Measurements from ENCODE around the gene MCM8. TPM values are rescaled to one million over a fixed set of nuclear protein-coding genes. Genes with fewer than 3 reads are reported as not detected.

Gene MCM8
- total and polyA plus RNA-seq, 2 donors from 2014 or later = 1.9 to 6.6 TPM

GRCh38 chr20:5967469-5967868, 17.0 kb downstream of the MCM8 start:
- FAIRE-seq = no peak
- no peaks in the 10 kb centered on the region for H3K4me1 ChIP-seq (ENCODE audit: control insufficient read depth in 2 of 3, insufficient read depth in 2 of 3, low read depth in 1 of 3, low read length in 3 of 3)
- TF ChIP-seq CTCF (IDR thresholded peaks at IDR 0.05; ENCODE audit: borderline replicate concordance, extremely low read depth, insufficient read depth) = no peak
- H3K27ac ChIP-seq (ENCODE audit: low read depth in 2 of 2, low read length in 2 of 2) = no peak overlapping the region
- intact Hi-C loops (cut with DNase I) = no loop called here
- no peaks in the 10 kb centered on the region for H3K27me3 ChIP-seq (ENCODE audit: control insufficient read depth, insufficient read depth, low read length)
- no peak for DNase-seq
- no peak overlapping the region for H3K4me3 ChIP-seq (ENCODE audit: low read length in 3 of 3)
- H3K9me3 ChIP-seq (ENCODE audit: control insufficient read depth in 2 of 3, insufficient read depth in 1 of 3, low read length in 3 of 3) = no peaks in the 10 kb centered on the region
- no peak overlapping the region for H3K9ac ChIP-seq (ENCODE audit: low read length in 3 of 3)
- H3K36me3 ChIP-seq (ENCODE audit: control insufficient read depth in 2 of 3, insufficient read depth in 3 of 3, low read length in 3 of 3) = peaks cover 0 to 5% (median 0%) of the 10 kb centered on the region in 3 donors

- FAIRE-seq (no peak), DNase-seq (no peak)
- no peaks in the 10 kb centered on the region for H3K9me3 ChIP-seq (ENCODE audit: control insufficient read depth in 2 of 3, insufficient read depth in 1 of 3, low read length in 3 of 3)
- no peak overlapping the region for H3K27ac ChIP-seq (ENCODE audit: low read depth in 2 of 2, low read length in 2 of 2)
- no peaks in the 10 kb centered on the region for H3K27me3 ChIP-seq (ENCODE audit: control insufficient read depth, insufficient read depth, low read length)
- H3K9ac ChIP-seq (ENCODE audit: low read length in 3 of 3) = no peak overlapping the region
- H3K4me3 ChIP-seq (ENCODE audit: low read length in 3 of 3) = no peak overlapping the region
- no peaks in the 10 kb centered on the region for H3K4me1 ChIP-seq (ENCODE audit: control insufficient read depth in 2 of 3, insufficient read depth in 2 of 3, low read depth in 1 of 3, low read length in 3 of 3)
- peaks cover 0 to 5% (median 0%) of the 10 kb centered on the region in 3 donors for H3K36me3 ChIP-seq (ENCODE audit: control insufficient read depth in 2 of 3, insufficient read depth in 3 of 3, low read length in 3 of 3)
- intact Hi-C loops (cut with DNase I) = no loop called here
- TF ChIP-seq CTCF (IDR thresholded peaks at IDR 0.05; ENCODE audit: borderline replicate concordance, extremely low read depth, insufficient read depth) = no peak
Observed at GRCh38 chr20:5968462-5968861, 18.0 kb downstream of the MCM8 start.

GRCh38 chr20:5969348-5969935, 19.0 kb downstream of the MCM8 start:
- FAIRE-seq = no peak
- Histone ChIP-seq H3K4me3 (ENCODE audit: low read length in 3 of 3) (no peak overlapping the region), H3K27ac (ENCODE audit: low read depth in 2 of 2, low read length in 2 of 2) (no peak overlapping the region), H3K36me3 (ENCODE audit: control insufficient read depth in 2 of 3, insufficient read depth in 3 of 3, low read length in 3 of 3) (peaks cover 0 to 5% (median 0%) of the 10 kb centered on the region in 3 donors), H3K4me1 (ENCODE audit: control insufficient read depth in 2 of 3, insufficient read depth in 2 of 3, low read depth in 1 of 3, low read length in 3 of 3) (no peaks in the 10 kb centered on the region), H3K9me3 (ENCODE audit: control insufficient read depth in 2 of 3, insufficient read depth in 1 of 3, low read length in 3 of 3) (no peaks in the 10 kb centered on the region), H3K27me3 (ENCODE audit: control insufficient read depth, insufficient read depth, low read length) (no peaks in the 10 kb centered on the region), H3K9ac (ENCODE audit: low read length in 3 of 3) (no peak overlapping the region)
- no peak for DNase-seq
- intact Hi-C loops (cut with DNase I) = no loop called here
- TF ChIP-seq CTCF (IDR thresholded peaks at IDR 0.05; ENCODE audit: borderline replicate concordance, extremely low read depth, insufficient read depth) = no peak

- Histone ChIP-seq H3K9ac (ENCODE audit: low read length in 3 of 3) (no peak overlapping the region), H3K27me3 (ENCODE audit: control insufficient read depth, insufficient read depth, low read length) (no peaks in the 10 kb centered on the region), H3K4me3 (ENCODE audit: low read length in 3 of 3) (no peak overlapping the region), H3K4me1 (ENCODE audit: control insufficient read depth in 2 of 3, insufficient read depth in 2 of 3, low read depth in 1 of 3, low read length in 3 of 3) (no peaks in the 10 kb centered on the region), H3K36me3 (ENCODE audit: control insufficient read depth in 2 of 3, insufficient read depth in 3 of 3, low read length in 3 of 3) (peaks cover 0 to 5% (median 0%) of the 10 kb centered on the region in 3 donors), H3K27ac (ENCODE audit: low read depth in 2 of 2, low read length in 2 of 2) (no peak overlapping the region), H3K9me3 (ENCODE audit: control insufficient read depth in 2 of 3, insufficient read depth in 1 of 3, low read length in 3 of 3) (no peaks in the 10 kb centered on the region)
- no peak for TF ChIP-seq CTCF (IDR thresholded peaks at IDR 0.05; ENCODE audit: borderline replicate concordance, extremely low read depth, insufficient read depth)
- DNase-seq = no peak
- intact Hi-C loops (cut with DNase I) = no loop called here
- FAIRE-seq = no peak
Observed at GRCh38 chr20:5969940-5970339, 19.5 kb downstream of the MCM8 start.

All from kidney (tissue), 14 donors.